ENCODE data around the gene THSD7B.

- TF ChIP-seq POLR2A (IDR thresholded peaks at IDR 0.05), result no peak
- TF ChIP-seq POLR2AphosphoS5 (IDR thresholded peaks at IDR 0.05), result no peak
These were observed 621.7 kb downstream of the THSD7B start for GRCh38 chr2:137387044-137387443.
